Endothelial cell of umbilical vein (primary cell): Measurements from ENCODE around the gene TRIP13. TPM values are rescaled to one million over a fixed set of nuclear protein-coding genes. Genes with fewer than 3 reads are reported as not detected.

Experiments
- BruUV-seq: library from RNA; stranded (reverse); fragments of 400-500 nt; replicated peaks from 2 replicates; lab custom pipeline; 2021; lab: Mats Ljungman, UMichigan
- CTCF ChIA-PET: fragments of 300-600, 350-600 bp; sonication (Branson Sonifier 250); formaldehyde crosslinking; loops from one replicate; lab custom pipeline; 2021; ENCODE audit warnings: antibody characterized with exemption, inconsistent platforms; lab: Charles Lee
- POLR2A ChIA-PET: fragments of 300-600, 350-600 bp; sonication (Branson Sonifier 250); formaldehyde crosslinking; loops from one replicate; lab custom pipeline; 2021; ENCODE audit warnings: antibody characterized with exemption, inconsistent platforms; lab: Charles Lee
- DNase-seq: peaks from one replicate; pipeline ENCODE4 v3.0.0-alpha.2; 2011; ENCODE audit warnings: low read depth, low spot score
- FAIRE-seq: peaks from 2 replicates; lab custom pipeline; 2011; peaks lifted over from hg19 to GRCh38; lab: Jason Lieb, UNC
- H2AFZ ChIP-seq: 2 replicates; pipeline ENCODE4 v1.6.0; 2012; ENCODE audit warnings: low read depth, low read length, control low read depth, inconsistent platforms
- H3K27ac ChIP-seq: 2 replicates; pipeline ENCODE4 v1.5.1; 2011; ENCODE audit warnings: low read depth, mild to moderate bottlenecking, control low read depth, low read length, moderate library complexity; ENCODE audit not compliant: insufficient read depth
- H3K27me3 ChIP-seq, 2 experiments: 2 replicates each; pipeline versions ENCODE4 v1.6.0 to v1.6.1; 2011; ENCODE audit warnings: low read length in 2 of 2, mixed read lengths in 1 of 2; ENCODE audit not compliant: control insufficient read depth in 2 of 2, insufficient read depth in 2 of 2
- H3K36me3 ChIP-seq, 2 experiments: 2 replicates in 1 of 2; 3 replicates in 1 of 2; pipeline ENCODE4 v1.5.1; 2011; ENCODE audit warnings: low read length in 2 of 2, mild to moderate bottlenecking in 1 of 2, moderate library complexity in 1 of 2; ENCODE audit not compliant: control insufficient read depth in 2 of 2, insufficient read depth in 2 of 2; ENCODE audit errors: extremely low read depth in 1 of 2
- H3K4me1 ChIP-seq: 3 replicates; pipeline ENCODE4 v1.5.1; 2011; ENCODE audit warnings: mild to moderate bottlenecking, low read length; ENCODE audit not compliant: control insufficient read depth, insufficient read depth; ENCODE audit errors: extremely low read depth
- H3K4me2 ChIP-seq: 2 replicates; pipeline ENCODE4 v1.6.1; 2011; ENCODE audit warnings: low read length, control low read depth, mixed read lengths; ENCODE audit not compliant: insufficient read depth
- H3K4me3 ChIP-seq, 3 experiments: fragments of 200-600 bp in 1 of 3; sonication (generic), shearing (Covaris generic) in 1 of 3; replicated peaks in 1 of 3; 2 replicates each; pipeline ENCODE4 v1.5.1; 2011 to 2016; ENCODE audit warnings: control low read depth in 3 of 3, low read length in 3 of 3, mild to moderate bottlenecking in 2 of 3, inconsistent platforms in 1 of 3, low read depth in 1 of 3, moderate library complexity in 1 of 3; ENCODE audit not compliant: insufficient read depth in 1 of 3
- H3K79me2 ChIP-seq: 2 replicates; pipeline ENCODE4 v1.6.0; 2012; ENCODE audit warnings: low read length, inconsistent platforms; ENCODE audit not compliant: control insufficient read depth, insufficient read depth
- H3K9ac ChIP-seq: replicated peaks from 2 replicates; pipeline ENCODE3; 2011; ENCODE audit warnings: low read length, control low read depth; ENCODE audit not compliant: insufficient read depth; ENCODE audit errors: extremely low read depth
- H3K9me1 ChIP-seq: replicated peaks from 3 replicates; pipeline ENCODE4 v1.6.0; 2011; ENCODE audit warnings: mild to moderate bottlenecking, low read length; ENCODE audit not compliant: control insufficient read depth, insufficient read depth; ENCODE audit errors: extremely low read depth
- H3K9me3 ChIP-seq: replicated peaks from 2 replicates; pipeline ENCODE4 v1.5.1; 2012; ENCODE audit warnings: low read length, inconsistent platforms; ENCODE audit not compliant: control insufficient read depth, insufficient read depth
- H4K20me1 ChIP-seq: replicated peaks from 2 replicates; pipeline ENCODE3; 2011; ENCODE audit warnings: mild to moderate bottlenecking, low read length; ENCODE audit not compliant: control insufficient read depth, insufficient read depth; ENCODE audit errors: extremely low read depth
- EZH2 ChIP-seq: IDR thresholded peaks from 2 replicates; pipeline ENCODE4 v1.6.1; 2012; ENCODE audit warnings: borderline replicate concordance, low read depth, mild to moderate bottlenecking, moderate library complexity, low read length, inconsistent platforms; ENCODE audit not compliant: severe bottlenecking
- FOS ChIP-seq: IDR thresholded peaks from 2 replicates; pipeline ENCODE4 v1.6.1; 2011; ENCODE audit warnings: mild to moderate bottlenecking, low read length, moderate library complexity, borderline replicate concordance; ENCODE audit not compliant: insufficient read depth
- GATA2 ChIP-seq: IDR thresholded peaks from 2 replicates; pipeline ENCODE4 v1.7.0; 2011; ENCODE audit warnings: low read depth, mild to moderate bottlenecking, moderate library complexity, mixed read lengths, low read length; ENCODE audit not compliant: insufficient read length, insufficient read depth
- JUN ChIP-seq: IDR thresholded peaks from 2 replicates; pipeline ENCODE4 v1.6.1; 2011; ENCODE audit warnings: borderline replicate concordance, low read depth; ENCODE audit not compliant: insufficient read length, insufficient read depth
- MYC ChIP-seq: IDR thresholded peaks from one replicate; pipeline ENCODE4 v1.6.1; 2011; ENCODE audit warnings: mild to moderate bottlenecking, low read depth, low read length
- POLR2A ChIP-seq: IDR thresholded peaks from 2 replicates; pipeline ENCODE4 v1.6.1; 2012; ENCODE audit warnings: low read depth, mild to moderate bottlenecking, control low read depth, low read length
- POLR2AphosphoS5 ChIP-seq: IDR thresholded peaks from 2 replicates; pipeline ENCODE4 v1.6.1; 2012; ENCODE audit warnings: low read depth, mild to moderate bottlenecking, control low read depth, low read length, moderate library complexity; ENCODE audit not compliant: insufficient read depth
- dilution Hi-C: fragments of 300-500 bp; cut with MboI; formaldehyde crosslinking; loops from one replicate; pipeline ENCODE4 v1.15.0; 2019; ENCODE audit warnings: low sequenced_read_pairs; ENCODE audit not compliant: extremely low pct_ligation_motif_present
- intact Hi-C: fragments of 100-400 bp; cut with micrococcal nuclease; formaldehyde crosslinking; loops from one replicate; pipeline ENCODE4 v1.10.0; 2022
- polyA plus RNA-seq, 4 experiments: library from polyadenylated mRNA; depleted of rRNA in 3 of 4; stranded (reverse) in 3 of 4; unstranded in 1 of 4; fragments of >200 nt; gene quantifications; 2 replicates each; pipeline versions ENCODE4 v1.2.1 to v1.2.3, GENCODE V29; 2011 to 2012; ENCODE audit warnings: missing spikeins in 1 of 4
- total RNA-seq: library from RNA; stranded (reverse); gene quantifications from 2 replicates; pipeline ENCODE4 v1.2.3, GENCODE V29; 2021
- TF ChIP-seq, protein P1 (sequence below): IDR thresholded peaks from 2 replicates; pipeline ENCODE4 v1.6.1; 2011; ENCODE audit not compliant: insufficient read depth, insufficient read length
- TF ChIP-seq, protein P2 (sequence below), 2 donors: IDR thresholded peaks; 1 replicate in 1 of 2; 2 replicates in 1 of 2; pipeline ENCODE4 v1.5.1; 2011; ENCODE audit warnings: low read length in 2 of 2, mild to moderate bottlenecking in 2 of 2, moderate library complexity in 2 of 2, control low read depth in 1 of 2, inconsistent platforms in 1 of 2, low read depth in 1 of 2; ENCODE audit not compliant: insufficient read depth in 1 of 2; ENCODE audit errors: extremely low read depth in 1 of 2

TRIP13 gene
- total and polyA plus RNA-seq, 2 donors (not counting 3 experiments of a cell fraction or from before 2014, with no cell fraction given) = 17.4 to 39.0 TPM

DNA sequence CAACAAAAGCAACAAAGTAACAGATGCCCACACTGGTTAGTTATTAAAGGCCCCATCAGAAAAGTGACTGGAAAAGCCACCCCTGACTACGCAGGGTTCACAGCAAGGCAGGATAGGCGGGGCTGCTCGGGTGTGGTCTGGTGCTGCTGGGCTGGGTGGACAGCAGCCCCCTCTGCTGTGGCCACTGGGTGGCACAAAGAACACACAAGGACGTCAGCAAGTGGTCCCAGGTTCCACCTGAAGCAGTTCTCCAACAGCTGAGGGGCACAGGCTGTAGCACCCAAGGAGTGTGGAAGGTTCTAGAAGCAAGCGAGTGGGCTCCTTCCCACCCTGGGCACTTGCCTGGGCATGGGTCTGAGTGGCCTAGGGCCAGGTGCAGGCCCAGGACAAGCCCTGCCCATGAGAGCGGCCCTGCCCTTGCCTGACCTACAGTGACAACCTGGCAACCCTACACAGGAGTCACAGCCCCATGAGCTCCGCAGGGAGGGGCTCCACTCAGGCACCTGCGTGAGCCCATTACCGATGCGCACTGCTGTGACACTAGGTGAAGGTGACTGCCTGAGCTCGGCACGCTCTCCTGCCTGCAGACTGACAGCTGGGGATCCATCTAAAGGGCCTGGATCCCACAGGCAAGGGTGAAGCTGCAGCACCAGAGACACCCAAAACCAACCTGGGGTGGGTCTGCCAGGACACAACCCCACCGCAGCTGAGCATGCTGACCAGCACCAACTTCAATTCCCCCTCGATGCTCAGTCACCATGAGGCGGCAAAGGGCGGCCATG, 8.1 kb upstream of the TRIP13 start:
- dilution Hi-C loops = no loop called here
- CTCF ChIA-PET = no interaction called here
- no peaks in the 10 kb centered on the region for H3K27me3 ChIP-seq
- H3K4me2 ChIP-seq = no peak overlapping the region
- no peak overlapping the region for H3K27ac ChIP-seq
- H3K4me3 ChIP-seq = no peak overlapping the region
- H2AFZ ChIP-seq = no peak overlapping the region
- H4K20me1 ChIP-seq = no peaks in the 10 kb centered on the region
- H3K4me1 ChIP-seq = no peaks in the 10 kb centered on the region
- H3K79me2 ChIP-seq = peaks cover 50% of the 10 kb centered on the region
- FAIRE-seq (no peak), DNase-seq (no peak)
- no peaks in the 10 kb centered on the region for H3K9me1 ChIP-seq
- peaks cover 14 to 72% of the 10 kb centered on the region in 2 experiments for H3K36me3 ChIP-seq
- no TSS peak for BruUV-seq
- POLR2A ChIA-PET = interaction anchor here (0.5 kb wide), 1 partner anchor 366 kb away, joined by 3 read pairs; no protein-coding TSS in a partner anchor
- H3K9me3 ChIP-seq = no peaks in the 10 kb centered on the region
- TF ChIP-seq FOS = no peak
- no peak for TF ChIP-seq MYC
- TF ChIP-seq GATA2 = no peak
- no peak for TF ChIP-seq JUN
- TF ChIP-seq, protein P1, sequence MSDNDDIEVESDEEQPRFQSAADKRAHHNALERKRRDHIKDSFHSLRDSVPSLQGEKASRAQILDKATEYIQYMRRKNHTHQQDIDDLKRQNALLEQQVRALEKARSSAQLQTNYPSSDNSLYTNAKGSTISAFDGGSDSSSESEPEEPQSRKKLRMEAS = no peak
- TF ChIP-seq, protein P2, sequence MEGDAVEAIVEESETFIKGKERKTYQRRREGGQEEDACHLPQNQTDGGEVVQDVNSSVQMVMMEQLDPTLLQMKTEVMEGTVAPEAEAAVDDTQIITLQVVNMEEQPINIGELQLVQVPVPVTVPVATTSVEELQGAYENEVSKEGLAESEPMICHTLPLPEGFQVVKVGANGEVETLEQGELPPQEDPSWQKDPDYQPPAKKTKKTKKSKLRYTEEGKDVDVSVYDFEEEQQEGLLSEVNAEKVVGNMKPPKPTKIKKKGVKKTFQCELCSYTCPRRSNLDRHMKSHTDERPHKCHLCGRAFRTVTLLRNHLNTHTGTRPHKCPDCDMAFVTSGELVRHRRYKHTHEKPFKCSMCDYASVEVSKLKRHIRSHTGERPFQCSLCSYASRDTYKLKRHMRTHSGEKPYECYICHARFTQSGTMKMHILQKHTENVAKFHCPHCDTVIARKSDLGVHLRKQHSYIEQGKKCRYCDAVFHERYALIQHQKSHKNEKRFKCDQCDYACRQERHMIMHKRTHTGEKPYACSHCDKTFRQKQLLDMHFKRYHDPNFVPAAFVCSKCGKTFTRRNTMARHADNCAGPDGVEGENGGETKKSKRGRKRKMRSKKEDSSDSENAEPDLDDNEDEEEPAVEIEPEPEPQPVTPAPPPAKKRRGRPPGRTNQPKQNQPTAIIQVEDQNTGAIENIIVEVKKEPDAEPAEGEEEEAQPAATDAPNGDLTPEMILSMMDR (IDR thresholded peaks at IDR 0.05; ENCODE audit: extremely low read depth in 1 of 2, insufficient read depth in 1 of 2, low read depth in 1 of 2, low read length in 2 of 2) = no peak
- TF ChIP-seq POLR2AphosphoS5 = no peak
- TF ChIP-seq EZH2 = no peak
- TF ChIP-seq POLR2A = no peak
- intact Hi-C loops = no loop called here
- no peak overlapping the region for H3K9ac ChIP-seq
